Keratinocyte (primary cell): Measurements from ENCODE around the gene DEPP1.

Source experiments
- EZH2 ChIP-seq: IDR thresholded peaks from one replicate; pipeline ENCODE4 v1.6.1; 2012; ENCODE audit warnings: inconsistent platforms, mild to moderate bottlenecking, low read length, moderate library complexity
- TF ChIP-seq, protein P1 (sequence below), 3 experiments: IDR thresholded peaks in 1 of 3; conservative IDR thresholded peaks in 1 of 3; optimal IDR thresholded peaks in 1 of 3; 2 replicates in 2 of 3; 3 replicates in 1 of 3; pipeline versions ENCODE3 to v1.5.1; 2011; ENCODE audit warnings: low read length in 3 of 3, mild to moderate bottlenecking in 3 of 3, moderate library complexity in 2 of 3, control low read depth in 1 of 3, inconsistent platforms in 1 of 3; ENCODE audit not compliant: insufficient read depth in 2 of 3; ENCODE audit errors: extremely low read depth in 1 of 3

DNA sequence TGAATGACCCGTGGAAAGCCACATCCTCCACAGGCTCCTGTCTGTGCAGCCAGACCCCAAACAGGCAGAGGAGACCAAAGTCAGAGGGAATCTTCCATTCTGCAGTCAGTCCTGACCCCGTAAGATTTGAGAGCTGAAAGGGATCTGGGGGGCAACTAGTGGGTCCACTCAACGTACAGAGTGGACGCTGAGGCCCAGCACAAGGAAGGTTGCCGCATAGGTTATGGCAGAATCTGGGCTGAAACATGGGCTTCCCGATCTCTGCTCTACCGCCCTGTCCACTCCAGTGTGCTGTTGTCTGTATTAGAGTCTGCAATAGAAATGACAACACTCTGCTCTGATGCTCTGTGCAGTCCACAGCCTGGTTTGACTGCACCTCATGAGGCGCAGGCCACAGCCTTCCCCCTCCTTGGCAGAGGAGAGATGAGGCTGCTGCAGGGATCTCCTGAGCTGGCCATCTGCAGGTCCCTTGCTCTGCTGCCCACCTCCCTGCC lies 14.2 kb upstream of the DEPP1 start:
- no peak for TF ChIP-seq EZH2
- TF ChIP-seq, protein P1, sequence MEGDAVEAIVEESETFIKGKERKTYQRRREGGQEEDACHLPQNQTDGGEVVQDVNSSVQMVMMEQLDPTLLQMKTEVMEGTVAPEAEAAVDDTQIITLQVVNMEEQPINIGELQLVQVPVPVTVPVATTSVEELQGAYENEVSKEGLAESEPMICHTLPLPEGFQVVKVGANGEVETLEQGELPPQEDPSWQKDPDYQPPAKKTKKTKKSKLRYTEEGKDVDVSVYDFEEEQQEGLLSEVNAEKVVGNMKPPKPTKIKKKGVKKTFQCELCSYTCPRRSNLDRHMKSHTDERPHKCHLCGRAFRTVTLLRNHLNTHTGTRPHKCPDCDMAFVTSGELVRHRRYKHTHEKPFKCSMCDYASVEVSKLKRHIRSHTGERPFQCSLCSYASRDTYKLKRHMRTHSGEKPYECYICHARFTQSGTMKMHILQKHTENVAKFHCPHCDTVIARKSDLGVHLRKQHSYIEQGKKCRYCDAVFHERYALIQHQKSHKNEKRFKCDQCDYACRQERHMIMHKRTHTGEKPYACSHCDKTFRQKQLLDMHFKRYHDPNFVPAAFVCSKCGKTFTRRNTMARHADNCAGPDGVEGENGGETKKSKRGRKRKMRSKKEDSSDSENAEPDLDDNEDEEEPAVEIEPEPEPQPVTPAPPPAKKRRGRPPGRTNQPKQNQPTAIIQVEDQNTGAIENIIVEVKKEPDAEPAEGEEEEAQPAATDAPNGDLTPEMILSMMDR (optimal IDR thresholded peaks at IDR 0.05 in 1 of 3, IDR thresholded peaks at IDR 0.05 in 1 of 3, conservative IDR thresholded peaks at IDR 0.05 in 1 of 3; ENCODE audit: extremely low read depth in 1 of 3, insufficient read depth in 2 of 3, low read length in 3 of 3): no peak
